ENCODE data around the gene NUDT3.
"Not testable (repeated sequence)": the region's sequence is repeated elsewhere in the genome, so short reads cannot be mapped to it uniquely, and the experiment has no call there.

DNA sequence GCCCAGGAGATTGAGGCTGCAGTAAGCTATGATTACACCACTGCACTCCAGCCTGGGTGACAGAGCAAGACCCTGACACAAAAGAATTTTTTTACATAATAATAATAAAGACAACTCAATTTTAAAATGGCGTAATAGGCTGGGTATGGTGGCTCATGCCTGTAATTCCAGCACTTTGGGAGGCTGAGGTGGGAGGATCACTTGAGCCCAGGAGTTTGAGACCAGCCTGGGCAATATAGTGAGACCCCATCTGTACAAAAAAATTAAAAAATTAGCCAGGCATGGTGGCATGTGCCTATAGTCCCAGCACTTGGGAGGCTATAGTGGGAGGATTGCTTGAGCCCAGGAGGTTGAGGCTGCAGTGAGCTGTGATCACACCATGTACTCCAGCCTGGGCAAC is 15.4 kb upstream of the NUDT3 start:
- TF ChIP-seq ZNF274 (IDR thresholded peaks at IDR 0.05; ENCODE audit: low read depth, low read length); YY1 (IDR thresholded peaks at IDR 0.05; ENCODE audit: insufficient read depth, insufficient read length); SUZ12 (IDR thresholded peaks at IDR 0.05; ENCODE audit: extremely low read depth, insufficient read depth, insufficient read length): not testable (repeated sequence)
